Gastroesophageal sphincter (tissue), 3 donors: ENCODE measurements around the gene WEE1.

Experiments
- EP300 ChIP-seq: sonication (generic); formaldehyde crosslinking; IDR thresholded peaks from one replicate; pipeline ENCODE4 v1.6.1; 2017; ENCODE audit warnings: antibody characterized with exemption, mild to moderate bottlenecking
- POLR2A ChIP-seq, 2 donors: fragments of 450-650 bp; IDR thresholded peaks; one replicate each; pipeline ENCODE4 v1.6.1; 2017; ENCODE audit warnings: antibody characterized with exemption in 2 of 2, mild to moderate bottlenecking in 2 of 2, moderate library complexity in 1 of 2
- TF ChIP-seq, protein P1 (sequence below), 4 experiments: fragments of 200-600 bp in 2 of 4; fragments of 450-650 bp in 2 of 4; sonication (generic) in 1 of 4; IDR thresholded peaks; one replicate each; pipeline ENCODE4 v1.5.1; 2017 to 2019; ENCODE audit warnings: antibody characterized with exemption in 4 of 4, mild to moderate bottlenecking in 2 of 4, moderate library complexity in 2 of 4

DNA sequence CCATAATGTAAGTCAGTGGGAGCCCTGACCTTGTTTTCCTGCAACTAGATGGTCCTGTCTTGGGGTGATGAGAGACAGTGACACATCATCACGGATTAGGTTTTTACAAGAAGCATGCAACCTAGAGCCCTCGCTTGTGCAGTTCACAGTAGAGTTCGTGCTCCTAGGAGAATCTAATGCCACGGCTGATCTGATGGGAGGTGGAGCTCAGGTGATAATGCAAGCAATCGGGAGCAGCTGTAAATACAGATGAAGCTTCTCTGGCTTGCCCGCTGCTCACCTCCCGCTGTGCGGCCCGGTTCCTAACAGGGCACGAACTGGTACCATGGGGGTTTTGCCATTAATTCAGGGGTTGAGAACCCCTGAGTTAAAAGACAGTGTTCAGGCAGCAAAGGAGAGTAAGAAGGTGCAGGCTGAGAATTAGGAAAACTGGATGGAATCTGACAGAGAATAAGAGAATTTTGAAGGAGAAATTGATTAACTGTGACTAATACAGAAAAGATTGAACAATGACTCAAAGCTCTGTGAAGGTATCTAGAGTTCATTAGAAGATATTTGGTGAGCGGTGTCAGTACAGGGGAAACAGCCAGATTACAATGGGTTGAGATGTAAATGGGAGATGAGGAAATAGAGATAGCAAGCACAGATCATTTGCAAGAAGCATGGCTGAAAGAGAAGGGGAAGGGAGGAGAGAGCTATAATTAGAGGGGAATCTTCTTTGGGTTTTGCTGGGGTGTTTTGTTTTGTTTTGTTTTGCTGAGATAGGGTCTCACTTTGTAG is 21.0 kb downstream of the WEE1 start:
- TF ChIP-seq, protein P1, sequence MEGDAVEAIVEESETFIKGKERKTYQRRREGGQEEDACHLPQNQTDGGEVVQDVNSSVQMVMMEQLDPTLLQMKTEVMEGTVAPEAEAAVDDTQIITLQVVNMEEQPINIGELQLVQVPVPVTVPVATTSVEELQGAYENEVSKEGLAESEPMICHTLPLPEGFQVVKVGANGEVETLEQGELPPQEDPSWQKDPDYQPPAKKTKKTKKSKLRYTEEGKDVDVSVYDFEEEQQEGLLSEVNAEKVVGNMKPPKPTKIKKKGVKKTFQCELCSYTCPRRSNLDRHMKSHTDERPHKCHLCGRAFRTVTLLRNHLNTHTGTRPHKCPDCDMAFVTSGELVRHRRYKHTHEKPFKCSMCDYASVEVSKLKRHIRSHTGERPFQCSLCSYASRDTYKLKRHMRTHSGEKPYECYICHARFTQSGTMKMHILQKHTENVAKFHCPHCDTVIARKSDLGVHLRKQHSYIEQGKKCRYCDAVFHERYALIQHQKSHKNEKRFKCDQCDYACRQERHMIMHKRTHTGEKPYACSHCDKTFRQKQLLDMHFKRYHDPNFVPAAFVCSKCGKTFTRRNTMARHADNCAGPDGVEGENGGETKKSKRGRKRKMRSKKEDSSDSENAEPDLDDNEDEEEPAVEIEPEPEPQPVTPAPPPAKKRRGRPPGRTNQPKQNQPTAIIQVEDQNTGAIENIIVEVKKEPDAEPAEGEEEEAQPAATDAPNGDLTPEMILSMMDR (IDR thresholded peaks at IDR 0.05) = no peak
- TF ChIP-seq POLR2A (IDR thresholded peaks at IDR 0.05) (no peak), EP300 (no peak)
